ENCODE data around the gene WARS2.

Gene WARS2

DNA sequence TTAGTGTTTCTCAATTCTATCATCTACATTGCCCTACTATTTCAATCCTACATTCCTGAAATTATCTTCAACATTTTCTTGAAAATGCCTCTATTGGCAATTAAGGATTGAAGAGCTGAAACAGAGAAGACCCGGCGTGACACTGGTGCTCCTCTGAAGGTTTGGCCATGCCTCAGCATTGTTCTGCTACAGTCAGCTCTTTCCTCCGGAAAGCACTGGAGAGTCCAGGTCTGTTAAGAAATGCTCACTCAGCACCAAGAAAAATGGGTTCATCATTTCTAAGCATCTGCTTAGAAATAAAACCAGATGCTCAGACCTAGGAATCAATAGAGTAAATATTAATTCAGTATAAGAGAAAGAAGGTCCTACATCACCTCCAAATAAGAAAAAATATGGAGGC is 58.8 kb downstream of the WARS2 start:
- no peak for DNase-seq (ENCODE audit: low spot score)

DNA sequence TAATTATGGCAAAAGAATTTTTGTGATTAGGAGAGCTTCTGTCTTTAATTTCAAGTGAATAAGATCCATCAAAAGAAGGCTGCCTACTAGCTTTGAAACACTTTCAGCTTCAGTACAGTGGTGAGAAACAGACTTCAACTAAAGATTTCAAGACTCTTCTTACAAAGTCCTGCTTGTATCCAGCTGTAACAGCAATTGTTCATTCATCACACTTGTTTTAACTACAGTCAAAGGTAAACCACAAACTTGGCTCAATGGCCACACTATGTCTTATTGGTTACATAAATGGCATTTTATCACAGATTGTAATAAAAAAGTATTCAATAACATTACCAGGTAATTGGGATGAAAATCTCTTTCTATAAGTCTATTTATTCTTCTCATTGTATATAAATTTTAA is 59.2 kb downstream of the WARS2 start:
- no peak for DNase-seq (ENCODE audit: low spot score)

DNA sequence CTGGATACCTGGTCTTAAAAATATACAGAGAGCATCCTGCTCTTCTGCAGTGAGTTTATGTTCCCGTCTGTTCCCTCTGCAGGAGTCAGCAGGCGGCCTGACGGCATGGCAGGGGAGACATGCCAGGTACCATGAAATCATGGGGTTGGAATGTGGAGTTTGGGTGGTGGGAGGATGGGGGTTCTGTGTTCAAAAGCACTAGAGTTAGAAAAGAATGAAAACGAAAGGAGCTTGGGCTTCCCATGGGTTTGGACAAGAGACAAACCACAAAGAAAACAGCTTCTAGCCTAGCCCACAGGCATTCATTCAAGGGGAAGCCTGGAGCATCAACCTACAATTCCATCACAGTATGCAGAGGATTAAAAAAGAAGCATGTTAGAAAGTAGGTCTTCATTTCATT is 59.9 kb downstream of the WARS2 start:
- DNase-seq (ENCODE audit: low spot score), result no peak

DNA sequence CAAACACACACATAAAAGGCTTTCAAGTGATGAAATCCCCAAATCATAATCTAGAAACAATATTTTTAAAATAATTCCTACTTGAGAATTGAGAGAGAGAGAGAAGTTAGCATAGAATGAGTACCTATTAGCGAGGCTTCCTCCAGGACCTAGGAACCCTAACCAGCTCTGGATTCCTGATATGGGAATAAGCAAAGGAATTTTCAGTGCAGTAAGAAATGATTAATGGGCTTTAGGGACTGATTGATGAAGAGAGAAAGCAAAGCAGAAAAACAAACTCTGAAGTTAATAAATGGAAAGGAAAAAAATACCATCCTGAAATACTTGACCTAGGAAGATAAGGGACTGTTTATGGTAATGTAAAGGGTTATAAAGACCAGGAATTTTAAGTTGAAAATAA is 60.6 kb downstream of the WARS2 start:
- no peak for DNase-seq (ENCODE audit: low spot score)

DNA sequence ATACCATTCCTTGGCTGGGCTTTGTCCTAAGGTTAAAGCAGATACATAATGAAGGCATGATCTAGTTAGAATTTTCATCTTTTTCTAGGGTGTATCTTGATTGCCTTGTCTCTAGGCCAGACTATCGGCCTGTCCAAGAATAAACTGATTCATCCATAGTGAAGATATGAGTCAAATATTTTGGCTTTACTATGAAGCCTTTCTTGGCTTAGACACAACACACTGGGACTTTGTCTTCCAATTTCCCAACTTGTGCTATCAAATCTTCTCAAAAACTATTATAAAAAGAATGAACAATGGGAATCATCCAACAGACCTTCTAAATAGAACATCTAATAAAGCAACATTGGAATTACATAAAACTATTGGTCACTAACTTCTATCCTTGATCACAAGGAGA is 64.8 kb downstream of the WARS2 start:
- DNase-seq (ENCODE audit: low spot score), result no peak

DNA sequence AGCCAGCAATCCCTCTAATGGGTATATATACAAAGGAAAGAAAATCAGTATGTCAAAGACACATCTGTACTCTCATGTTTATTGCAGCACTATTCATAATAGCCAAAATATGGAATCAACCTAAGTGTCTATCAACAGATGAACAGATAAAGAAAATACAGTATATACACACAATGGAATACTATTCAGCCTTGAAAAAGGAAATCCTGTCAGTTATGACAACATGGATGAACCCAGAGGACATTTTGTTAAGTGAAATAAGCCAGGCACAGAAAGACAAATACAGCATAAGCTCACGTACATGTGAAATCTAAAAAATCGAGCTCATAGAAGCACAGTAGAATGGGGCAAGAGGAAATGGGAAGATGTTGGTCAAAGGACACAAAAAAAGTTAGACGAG is 69.1 kb downstream of the WARS2 start:
- DNase-seq (ENCODE audit: low spot score), result no peak

DNA sequence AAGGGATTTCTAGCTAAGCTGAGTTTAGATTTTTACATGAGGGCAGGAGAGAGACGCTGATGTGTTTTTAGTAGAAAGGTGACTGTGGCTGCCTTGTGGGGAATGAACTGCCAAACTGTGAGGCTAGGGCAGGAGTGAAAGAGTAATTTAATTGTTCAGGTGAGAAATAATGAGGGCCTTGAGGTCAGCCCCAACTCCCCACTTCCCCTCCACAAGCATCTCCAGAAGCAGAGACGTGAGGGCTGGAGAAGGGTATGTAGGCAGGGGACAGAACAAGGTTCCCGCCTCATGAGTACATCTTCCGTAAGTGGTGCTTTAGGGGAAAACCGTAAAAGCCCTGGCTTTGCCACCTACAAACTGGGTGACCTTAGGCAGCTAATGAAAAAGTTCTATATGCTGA is 70.8 kb downstream of the WARS2 start:
- DNase-seq (ENCODE audit: low spot score), result no peak

DNA sequence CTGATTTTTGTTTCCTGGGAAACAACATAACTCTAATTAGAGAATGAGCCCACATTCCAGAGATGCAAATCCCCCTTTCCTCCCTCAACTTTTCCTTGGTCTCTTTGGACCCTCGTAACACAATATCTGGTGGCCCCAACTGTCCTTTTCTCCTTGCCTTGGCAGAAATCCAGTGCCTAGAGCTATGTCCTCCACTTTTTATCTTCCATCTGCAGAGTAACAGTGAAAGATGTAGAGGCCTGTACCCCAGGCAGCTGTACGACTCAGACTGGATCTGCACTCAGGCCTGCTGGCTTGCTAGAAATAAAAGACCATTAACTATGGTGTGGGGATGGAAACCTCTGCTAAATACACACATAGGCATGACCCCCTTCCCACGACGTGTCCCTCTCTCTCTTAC is 72.0 kb downstream of the WARS2 start:
- DNase-seq (ENCODE audit: low spot score), result no peak

DNA sequence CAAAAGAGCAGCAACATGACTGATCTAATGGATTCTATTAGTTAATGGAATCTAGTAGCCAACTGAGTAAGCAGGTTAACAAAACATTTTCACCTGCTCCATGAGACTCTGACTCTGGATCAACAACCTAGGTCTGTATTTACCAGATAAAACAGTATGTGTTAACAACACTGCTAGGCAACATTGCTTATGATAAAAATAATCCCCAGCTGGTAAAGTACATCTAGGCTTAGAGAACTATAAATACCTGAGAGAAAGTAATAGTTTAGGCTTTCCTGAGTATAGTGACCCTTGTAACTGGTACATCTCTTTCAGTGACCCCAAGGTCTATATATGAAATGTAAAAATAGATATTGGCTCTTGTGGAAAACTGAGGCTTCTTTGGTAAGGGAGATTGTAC is 78.8 kb downstream of the WARS2 start:
- no peak for DNase-seq (ENCODE audit: low spot score)

DNA sequence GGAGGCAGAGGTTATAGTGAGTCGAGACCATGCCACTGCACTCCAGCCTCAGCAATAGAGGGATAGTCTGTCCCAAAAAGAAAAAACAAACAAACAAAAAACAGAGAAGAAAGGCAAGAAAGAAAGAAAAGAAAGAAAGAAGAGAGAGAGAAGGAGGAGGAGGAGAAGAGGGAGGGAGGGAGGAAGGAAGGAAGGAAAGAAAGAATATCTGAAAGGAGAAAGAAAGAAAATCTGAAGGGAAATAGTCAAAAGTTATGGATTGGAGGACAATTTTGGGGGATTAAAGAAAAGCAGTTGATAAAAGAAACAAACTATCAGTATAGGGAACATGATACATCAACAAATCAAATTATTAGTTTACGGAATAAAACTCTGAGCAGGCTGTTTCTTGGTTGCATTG is 84.9 kb downstream of the WARS2 start:
- no peak for DNase-seq (ENCODE audit: low spot score)

DNA sequence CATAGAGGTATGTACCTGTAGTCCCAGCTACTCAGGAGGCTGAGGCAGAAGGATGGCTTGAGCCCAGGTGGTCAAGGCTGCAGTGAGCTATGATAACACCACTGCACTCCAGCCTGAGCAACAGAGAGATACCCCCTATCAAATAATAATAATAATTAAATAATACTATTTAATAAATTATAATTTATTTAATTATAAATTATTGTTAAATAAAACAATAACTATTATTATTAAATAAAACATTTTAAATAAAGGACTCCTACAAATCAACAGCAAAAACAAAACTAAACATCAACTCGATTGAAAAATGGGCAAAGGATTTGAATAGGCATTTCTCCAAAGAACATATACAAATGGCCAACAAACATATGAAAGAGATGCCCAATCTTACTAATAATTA is 86.5 kb downstream of the WARS2 start:
- no peak for DNase-seq (ENCODE audit: low spot score)

DNA sequence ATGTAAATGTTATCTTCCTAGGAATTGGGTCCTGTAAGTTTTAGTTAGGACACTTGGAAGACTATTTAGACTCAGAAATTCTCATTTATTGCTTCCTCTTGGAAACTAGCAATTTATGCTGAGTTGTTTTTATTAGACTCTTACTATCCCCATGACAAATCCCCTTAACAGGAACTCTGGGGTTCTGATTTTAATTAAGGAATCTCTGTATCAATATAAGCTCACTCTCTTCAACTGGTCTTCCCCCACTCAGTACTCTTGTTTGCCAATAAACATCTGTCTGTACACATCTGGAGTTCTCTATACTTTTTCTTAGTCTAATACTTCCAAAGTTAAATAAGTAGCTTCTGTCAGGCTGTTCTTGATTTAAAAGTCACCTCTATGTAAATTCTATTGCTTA is 88.2 kb downstream of the WARS2 start:
- DNase-seq (ENCODE audit: low spot score), result no peak

DNA sequence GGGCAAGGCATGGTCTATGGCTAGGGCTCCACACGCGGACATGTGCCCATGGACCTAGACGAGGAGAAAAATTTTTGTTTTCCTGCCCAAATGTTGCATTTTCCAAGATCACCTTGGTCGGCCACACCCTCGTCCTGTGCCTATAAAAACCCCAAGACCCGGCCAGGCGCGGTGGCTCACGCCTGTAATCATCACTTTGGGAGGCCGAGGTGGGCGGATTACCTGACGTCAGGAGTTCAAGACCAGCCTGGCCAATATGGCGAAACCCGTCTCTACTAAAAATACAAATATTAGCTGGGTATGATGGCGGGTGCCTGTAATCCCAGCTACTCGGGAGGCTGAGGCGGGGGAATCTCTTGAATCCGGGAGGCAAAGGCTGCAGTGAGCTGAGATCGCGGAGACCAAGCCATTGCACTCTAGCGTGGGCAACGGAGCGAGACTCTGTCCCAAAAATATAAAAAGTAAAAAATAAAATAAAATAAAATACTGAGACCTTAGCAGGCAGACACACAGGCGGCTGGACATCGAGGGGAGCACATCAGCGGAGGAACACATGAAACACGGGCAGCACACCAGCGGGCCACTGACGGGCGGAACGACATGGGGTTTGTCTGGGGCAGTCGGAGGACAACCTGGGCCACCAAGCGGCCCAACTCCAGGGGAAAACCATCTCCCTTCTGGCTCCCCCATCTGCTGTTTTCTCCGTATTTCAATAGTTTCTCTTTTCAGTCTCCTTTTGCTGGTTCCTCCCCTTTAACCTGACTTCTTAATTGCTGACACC is 91.6 kb downstream of the WARS2 start:
- no peak for DNase-seq (ENCODE audit: low spot score)

DNA sequence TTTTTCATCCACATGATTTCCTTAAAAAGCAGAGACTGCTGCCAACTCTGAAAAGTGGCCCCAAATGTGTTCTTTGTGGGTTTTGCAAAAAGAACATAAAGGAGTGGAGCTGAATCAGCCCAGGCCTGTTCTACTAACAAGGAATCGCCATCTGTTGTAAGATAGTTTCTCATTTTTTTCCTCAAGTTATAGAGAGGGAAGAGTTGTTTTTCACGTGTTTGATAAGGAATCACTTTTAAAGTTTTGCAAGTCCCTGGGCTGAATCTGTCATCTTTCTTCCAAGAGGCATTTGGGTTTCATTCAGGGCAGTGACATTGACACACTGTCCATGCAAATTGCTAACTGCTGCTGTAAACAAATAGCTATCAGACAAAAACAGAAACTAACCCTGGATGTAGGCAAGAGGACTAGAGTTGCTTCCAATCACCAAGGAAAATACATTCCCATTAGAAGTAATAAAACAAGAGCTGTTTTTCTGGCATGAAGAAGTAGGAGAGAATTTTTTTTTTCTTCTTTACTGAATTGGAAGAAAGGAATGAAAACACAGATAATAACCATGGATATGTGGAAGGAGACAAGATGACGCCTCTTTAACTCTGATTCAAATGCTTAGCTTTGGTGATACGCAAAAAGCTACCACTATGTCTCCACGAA is 93.5 kb downstream of the WARS2 start:
- DNase-seq (ENCODE audit: low spot score), result no peak

DNA sequence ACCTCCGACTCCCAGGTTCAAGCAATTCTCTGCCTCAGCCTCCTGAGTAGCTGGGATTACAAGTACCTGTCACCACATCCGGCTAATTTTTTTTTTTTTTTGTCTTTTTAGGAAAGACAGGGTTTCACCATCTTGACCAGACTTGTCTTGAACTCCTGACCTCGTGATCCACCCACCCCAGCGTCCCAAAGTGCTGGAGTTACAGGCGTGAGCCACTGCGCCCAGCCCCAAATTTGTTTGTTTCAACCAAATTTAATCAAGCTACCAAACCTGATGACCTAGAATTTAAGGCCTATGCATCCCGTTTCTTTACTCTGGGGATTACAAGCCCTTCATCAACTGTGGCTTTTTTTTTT is 94.0 kb downstream of the WARS2 start:
- no peak for DNase-seq (ENCODE audit: low spot score)

DNA sequence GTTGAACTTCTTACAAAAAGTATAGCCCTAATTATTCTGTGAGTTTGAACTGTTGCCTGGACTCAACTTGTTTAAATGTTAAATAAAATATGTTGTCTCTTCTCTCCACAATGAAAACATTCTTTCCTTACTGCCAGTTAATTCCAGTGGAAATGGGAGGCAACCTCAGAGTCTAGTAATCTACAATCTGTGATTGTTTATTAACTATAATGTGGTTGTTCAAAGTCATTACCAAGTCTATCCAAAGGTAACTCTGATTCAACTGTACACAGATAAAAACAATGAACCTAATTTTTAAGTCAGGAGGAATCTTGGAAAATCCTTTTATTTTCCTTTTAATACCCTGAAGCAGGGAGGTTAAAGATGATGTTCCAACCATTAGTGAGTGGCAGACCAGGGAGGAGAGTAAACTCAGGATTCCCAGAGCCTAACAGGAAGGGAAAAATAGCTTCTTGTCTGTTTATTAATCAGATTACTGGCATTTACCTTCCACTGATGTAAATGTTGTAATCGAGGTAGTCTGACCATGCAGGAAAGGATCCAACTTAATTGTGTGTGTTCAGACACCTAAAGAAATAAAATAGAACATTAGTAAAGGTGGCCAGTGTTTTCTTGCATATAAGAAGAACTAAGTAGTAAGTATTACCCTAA is 95.2 kb downstream of the WARS2 start:
- DNase-seq (ENCODE audit: low spot score), result no peak

DNA sequence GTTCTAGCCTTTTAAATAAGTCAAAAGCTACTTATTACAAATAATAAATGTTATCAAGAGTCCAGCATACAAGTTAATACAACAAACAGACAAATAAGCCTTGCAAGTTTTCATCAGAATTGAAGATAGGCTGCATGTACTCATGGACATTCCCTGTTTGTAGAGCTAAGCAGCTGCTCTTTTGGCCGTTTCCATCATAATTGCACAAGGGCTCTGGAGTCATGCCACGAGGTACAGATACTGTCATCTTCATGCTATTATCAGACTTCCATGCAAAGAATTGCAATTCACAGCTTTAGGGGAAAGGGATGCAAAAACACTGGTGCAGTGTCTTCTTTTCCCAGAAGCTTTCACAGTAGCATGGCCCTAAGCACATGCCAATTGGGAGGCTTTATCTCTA is 99.5 kb downstream of the WARS2 start:
- DNase-seq (ENCODE audit: low spot score), result no peak

DNA sequence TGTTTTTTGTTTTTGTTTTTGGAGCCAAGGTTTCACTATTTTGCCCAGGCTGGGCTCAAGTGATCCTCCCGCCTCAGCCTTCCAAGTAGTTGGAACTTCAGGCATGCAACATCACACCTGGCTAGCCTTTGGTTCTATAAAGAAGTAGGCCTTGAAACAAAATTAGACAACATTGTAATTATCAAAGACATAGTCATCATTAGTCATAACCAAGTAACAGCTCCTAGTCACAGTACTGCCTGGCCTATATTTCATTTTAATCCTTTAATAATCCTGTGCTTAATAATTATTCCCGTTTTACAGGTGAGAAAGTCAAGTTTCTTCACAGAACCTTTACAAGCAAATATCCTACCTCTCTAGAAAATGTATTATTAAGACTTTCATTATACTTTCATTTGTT is 100.0 kb downstream of the WARS2 start:
- DNase-seq (ENCODE audit: low spot score), result no peak

DNA sequence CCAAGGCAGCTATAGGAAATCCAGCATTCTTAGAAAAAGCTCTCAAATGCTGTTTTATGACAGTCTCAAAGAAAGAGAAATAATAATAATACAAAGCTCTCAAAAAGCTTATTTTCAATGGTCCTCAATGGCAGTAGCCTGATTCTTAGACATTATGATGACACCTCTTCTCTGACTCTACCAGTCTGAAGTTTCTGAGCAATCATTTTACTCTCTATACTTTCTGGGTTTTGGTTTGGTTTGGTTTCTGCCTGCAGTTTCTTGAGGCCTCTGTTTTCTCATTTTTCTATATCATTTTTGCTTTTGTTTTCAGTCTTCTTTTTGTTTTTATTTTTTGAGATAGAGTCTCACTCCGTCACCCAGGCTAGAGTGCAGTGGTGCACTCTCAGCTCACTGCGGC is 102.1 kb downstream of the WARS2 start:
- DNase-seq (ENCODE audit: low spot score), result no peak

DNA sequence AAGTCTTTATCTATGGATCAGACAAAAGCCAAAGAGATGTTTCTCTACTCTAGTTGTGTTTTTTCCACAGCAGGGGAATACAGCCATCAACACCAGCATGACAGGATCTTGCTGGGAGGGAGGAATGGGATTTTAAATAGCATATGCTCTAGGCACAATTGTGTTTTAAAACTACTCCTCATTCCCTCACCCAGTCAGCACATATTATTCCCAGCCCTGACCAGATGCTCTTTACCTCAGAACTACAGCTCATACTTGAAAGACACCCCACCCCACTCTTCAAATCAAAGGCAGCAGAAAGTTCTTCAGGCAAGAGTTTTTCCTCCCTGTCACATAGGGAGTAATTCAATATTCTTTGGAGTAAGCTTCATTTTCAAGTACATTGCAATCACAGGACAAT is 106.1 kb downstream of the WARS2 start:
- DNase-seq (ENCODE audit: low spot score), result no peak

DNA sequence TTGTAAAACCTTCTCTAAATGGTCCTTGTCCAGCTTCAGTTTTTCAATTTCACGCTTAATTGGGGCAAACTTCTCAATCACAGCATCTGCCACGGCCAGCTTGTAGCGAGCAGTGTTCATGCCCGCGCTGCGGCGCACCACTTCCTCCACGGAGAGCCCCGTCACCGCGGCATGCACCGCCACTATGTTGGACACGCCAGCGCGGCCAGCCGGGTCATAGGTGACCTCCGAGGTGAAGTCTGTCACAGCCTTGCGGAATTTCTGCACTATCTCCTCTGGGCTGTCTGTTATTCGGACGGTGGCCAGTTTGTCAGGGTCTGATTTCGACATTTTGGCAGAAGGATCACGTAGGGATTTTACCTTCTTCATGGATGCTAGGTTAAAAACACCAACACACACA is 107.5 kb downstream of the WARS2 start:
- no peak for DNase-seq (ENCODE audit: low spot score)

DNA sequence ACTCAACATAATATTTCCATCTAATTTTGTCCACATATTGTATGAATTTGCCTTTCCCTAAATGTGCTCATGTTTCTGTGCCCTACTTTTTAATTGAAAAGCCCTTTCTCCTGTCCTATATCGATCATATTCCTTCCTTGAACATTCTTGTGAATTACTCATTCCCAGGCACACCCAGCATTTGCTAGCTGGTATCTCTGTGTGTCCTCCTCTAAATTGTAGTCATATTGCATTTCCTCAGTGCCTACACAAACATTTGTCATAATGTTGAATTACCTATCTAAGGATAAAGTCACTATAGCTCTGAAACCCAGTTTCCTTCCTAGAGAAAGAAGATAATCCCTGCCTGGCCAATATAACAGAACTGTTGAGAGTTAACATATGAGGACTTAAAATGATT is 112.7 kb downstream of the WARS2 start:
- no peak for DNase-seq (ENCODE audit: low spot score)

DNA sequence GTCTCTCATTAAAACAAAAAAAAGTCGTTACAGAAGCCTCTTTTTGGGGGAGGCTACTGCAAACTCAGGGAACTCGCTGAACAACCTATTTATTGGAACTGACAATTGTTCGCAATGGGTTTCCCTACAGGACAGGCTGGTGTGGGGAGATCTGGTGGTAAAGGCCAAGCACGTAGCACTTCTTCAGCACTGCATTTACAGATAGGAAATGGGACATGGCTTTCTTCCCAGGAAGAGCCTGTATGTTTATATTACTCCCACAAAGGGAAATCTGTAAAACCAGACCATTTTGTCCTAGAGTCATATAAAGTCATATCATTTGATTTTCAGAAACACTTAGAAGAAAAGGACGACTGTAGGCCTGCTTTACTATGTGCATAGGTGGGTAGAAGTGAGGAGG is 113.5 kb downstream of the WARS2 start:
- DNase-seq (ENCODE audit: low spot score), result no peak

DNA sequence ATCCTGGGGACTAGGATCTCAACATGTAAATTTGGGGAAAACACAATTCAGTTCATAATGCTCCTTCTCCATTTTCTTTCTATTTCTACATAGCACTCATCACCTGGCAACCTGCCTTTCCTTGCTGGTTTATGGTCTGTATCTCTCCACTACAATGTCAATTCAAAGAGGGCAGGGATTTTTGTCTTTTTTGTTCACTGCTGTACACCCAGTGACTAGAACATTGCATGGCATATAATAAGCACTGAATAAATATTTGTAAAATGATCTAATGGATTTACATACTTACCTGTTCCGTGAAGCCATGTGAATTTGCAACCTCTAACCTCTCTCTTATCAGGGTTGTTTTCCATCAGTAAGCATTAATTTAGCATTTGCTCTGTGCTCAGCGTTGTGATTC is 124.9 kb downstream of the WARS2 start:
- DNase-seq (ENCODE audit: low spot score), result no peak
